AG10803 (cell line): ENCODE results near the gene MYCBPAP.

Experiments
- DNase-seq: peaks from one replicate; pipeline ENCODE4 v3.0.0; 2010; ENCODE audit warnings: low read depth
- H3K4me3 ChIP-seq: 2 replicates; pipeline ENCODE4 v1.5.1; 2011; ENCODE audit warnings: mild to moderate bottlenecking, low read length, control low read depth
- TF ChIP-seq, protein P1 (sequence below): conservative IDR thresholded peaks from 2 replicates; pipeline ENCODE4 v1.5.1; 2011; ENCODE audit warnings: mild to moderate bottlenecking, low read length, control low read depth, inconsistent platforms

The MYCBPAP gene

DNA sequence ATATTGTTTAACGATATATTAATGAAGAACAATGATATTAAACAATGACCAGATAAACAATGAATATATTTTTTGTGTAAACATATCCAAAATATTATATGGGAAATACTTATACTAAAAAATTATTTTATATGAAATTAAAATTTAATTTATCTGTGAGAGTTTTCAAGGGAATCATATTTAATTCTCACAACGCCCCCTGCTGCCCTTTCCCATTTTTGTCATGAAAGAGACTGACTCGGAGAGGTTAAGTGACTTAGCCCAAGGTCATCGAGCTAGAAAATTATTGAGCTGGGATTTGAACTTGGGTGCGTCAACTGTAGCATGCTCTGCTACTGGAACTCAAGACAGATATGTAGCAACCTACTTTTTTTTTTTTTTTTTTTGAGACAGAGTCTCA lies 7.2 kb upstream of the MYCBPAP start:
- DNase-seq, result no peak
- TF ChIP-seq, protein P1, sequence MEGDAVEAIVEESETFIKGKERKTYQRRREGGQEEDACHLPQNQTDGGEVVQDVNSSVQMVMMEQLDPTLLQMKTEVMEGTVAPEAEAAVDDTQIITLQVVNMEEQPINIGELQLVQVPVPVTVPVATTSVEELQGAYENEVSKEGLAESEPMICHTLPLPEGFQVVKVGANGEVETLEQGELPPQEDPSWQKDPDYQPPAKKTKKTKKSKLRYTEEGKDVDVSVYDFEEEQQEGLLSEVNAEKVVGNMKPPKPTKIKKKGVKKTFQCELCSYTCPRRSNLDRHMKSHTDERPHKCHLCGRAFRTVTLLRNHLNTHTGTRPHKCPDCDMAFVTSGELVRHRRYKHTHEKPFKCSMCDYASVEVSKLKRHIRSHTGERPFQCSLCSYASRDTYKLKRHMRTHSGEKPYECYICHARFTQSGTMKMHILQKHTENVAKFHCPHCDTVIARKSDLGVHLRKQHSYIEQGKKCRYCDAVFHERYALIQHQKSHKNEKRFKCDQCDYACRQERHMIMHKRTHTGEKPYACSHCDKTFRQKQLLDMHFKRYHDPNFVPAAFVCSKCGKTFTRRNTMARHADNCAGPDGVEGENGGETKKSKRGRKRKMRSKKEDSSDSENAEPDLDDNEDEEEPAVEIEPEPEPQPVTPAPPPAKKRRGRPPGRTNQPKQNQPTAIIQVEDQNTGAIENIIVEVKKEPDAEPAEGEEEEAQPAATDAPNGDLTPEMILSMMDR, result peak; percentile 54

GRCh38 chr17:50502301-50502990 lies 5.8 kb upstream of the MYCBPAP start:
- TF ChIP-seq, protein P1, result no peak
- DNase-seq, result no peak
- H3K4me3 ChIP-seq, result no peak overlapping the region

More for the DNA sequence above, 7.2 kb upstream of the MYCBPAP start:
- H3K4me3 ChIP-seq, result no peak overlapping the region

DNA sequence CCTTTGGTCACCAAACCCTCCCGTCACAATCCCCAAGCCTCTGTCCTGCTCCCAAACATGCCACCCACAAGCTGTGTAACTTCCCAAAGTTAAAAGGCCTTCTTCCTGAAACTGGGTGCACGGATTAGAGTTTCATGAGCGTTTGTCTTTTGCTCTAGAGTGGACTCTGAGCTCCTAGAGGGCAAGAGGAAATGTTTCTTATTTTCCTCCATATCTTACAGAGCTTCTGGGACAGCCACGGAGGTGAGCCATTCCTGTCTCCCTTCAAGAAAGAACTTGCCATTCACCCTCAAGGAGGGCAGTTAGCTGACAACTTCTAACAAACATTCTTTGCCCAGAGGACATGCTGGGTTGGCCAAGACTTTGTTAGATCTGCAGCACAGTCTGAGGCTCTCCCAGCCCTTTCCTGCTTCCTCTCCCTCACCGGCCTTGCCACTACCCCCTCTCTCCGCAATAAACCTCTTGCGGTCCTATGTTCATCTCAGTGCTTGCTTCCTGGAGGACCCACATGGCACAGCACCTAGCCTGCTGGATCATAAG lies 2.6 kb upstream of the MYCBPAP start:
- TF ChIP-seq, protein P1, result no peak
- no peak overlapping the region for H3K4me3 ChIP-seq
- no peak for DNase-seq

- no peak overlapping the region for H3K4me3 ChIP-seq
- no peak for DNase-seq
- TF ChIP-seq, protein P1, result no peak
Observed at GRCh38 chr17:50506298-50506697, 1.9 kb upstream of the MYCBPAP start.

DNA sequence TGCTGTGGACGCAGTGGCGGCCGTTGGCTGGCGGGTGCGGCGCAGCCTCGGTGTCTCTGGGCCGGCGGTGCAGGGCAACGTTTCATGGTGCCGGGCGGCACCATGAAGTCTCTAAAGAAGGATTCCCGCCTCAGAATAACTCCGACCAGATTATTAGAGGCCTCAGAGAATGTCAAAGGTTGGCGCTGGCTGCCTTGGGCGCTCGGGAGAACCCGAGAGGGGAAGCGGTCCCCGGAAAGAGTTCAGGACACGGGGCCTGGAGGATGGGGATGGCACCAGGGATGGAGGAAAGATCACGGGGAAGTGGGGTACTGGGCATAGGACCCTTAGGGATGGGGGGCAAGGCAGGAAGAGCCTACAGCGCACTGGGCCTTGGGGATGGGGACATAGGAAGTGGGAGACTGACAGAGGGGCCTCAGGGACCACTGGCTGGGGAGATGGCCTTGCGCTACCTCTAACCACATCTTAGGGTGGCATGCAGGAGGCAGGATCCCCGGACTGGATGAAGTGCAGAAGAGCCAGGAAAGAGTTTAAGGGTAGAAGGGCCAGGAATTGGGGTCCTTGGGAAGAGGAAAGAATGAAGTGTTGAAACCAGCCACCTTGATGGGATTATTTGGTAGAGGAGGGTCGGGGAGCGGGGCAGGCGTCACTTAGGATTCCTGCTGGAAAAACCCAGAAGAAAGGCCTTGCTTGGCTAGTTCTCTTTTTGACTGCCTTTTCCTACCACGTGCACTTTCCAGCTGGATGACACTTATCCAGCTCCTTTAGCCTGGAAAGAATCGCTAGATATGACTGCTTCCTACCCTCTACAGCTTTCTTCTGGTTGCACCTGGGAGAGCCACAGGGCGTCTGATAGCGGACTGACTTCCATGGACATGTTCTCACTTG lies 578 bp downstream of the MYCBPAP start:
- TF ChIP-seq, protein P1, result no peak; the same call in 1 of the 2 replicates
- DNase-seq, result no peak
- H3K4me3 ChIP-seq, result peak overlapping the region; percentile 61

GRCh38 chr17:50511058-50511457 lies 2.8 kb downstream of the MYCBPAP start:
- DNase-seq, result no peak
- no peak overlapping the region for H3K4me3 ChIP-seq
- TF ChIP-seq, protein P1, result no peak
